ENCODE results near the gene CHMP1A.
"Not testable (repeated sequence)": the region's sequence is repeated elsewhere in the genome, so short reads cannot be mapped to it uniquely, and the experiment has no call there.

Gene CHMP1A

DNA sequence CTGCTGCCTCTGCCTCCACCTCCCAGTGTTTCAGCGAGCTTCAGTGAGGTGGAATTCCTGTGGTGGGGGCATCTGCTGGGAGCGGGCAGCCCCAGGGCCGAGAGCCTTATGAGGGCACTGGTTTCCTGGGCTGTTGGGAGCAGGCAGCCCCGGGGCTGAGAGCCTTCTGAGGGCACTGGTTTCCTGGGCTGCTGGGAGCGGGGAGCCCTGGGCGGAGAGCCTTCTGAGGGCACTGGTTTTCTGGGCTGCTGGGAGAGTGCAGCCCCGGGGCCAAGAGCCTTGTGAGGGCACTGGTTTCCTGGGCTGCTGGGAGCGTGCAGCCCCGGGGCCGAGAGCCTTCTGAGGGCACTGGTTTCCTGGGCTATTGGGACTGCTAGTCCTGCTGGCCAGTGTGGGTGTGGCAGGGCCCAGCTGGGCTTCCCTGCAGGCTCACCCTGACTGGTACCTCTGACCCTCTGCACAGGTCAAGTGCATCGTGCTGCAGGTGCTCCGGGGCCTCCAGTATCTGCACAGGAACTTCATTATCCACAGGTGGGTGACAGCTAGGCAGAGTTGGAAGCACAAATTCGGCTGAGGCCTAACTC is 34.6 kb upstream of the CHMP1A start:
- DNase-seq, result no peak

DNA sequence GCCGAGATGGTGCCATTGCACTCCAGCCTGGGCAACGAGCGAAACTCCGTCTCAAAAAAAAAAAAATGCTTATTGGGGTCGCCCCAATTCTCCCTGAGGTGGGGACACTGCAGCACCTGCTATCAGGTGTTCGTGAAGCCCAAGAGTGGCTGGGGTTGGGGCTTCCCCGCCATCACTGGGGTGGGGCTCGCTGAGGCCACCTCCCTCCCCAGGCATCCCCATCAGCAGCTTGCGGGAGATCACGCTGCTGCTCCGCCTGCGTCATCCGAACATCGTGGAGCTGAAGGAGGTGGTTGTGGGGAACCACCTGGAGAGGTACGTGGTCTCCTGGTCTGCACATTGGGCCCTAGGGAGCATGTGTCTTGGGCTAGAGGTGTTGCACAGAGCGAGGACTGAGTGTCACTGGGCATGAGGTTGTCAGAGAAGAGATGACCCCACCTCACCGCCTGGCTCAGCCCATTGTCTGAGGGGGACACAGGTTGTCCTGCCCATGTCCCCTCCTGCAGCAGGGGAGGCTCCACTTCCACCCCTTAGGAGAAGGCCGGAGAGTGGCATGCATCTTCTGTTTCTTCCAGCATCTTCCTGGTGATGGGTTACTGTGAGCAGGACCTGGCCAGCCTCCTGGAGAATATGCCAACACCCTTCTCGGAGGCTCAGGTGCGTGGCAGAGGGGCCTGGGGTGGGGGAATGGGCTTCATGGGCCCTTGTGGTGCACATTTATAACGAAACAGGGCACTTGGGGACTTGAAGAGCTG is 33.9 kb upstream of the CHMP1A start:
- DNase-seq, result no peak

GRCh38 chr16:89690392-89690901 is 32.9 kb upstream of the CHMP1A start:
- no peak for DNase-seq

DNA sequence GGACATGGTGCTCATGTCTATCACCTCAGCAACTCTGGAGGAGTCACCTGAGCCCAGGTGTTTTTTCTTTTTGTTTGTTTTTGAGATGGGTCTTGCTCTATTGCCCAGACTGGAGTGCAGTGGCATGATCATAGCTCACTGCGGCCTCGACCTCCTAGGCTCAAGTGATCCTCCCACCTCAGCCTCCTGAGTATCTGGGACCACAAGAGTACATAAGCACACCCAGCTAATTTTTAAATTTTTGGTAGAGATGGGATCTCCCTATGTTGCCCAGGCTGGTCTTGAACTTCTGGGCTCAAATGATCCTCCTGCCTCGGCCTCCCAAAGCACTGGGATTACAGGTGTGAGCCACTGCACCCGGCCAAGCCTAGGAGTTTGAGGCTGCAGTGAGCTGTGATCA is 32.1 kb upstream of the CHMP1A start:
- not testable (repeated sequence) for DNase-seq

GRCh38 chr16:89689142-89689541 is 31.6 kb upstream of the CHMP1A start:
- no peak for DNase-seq

GRCh38 chr16:89688395-89688794 is 30.9 kb upstream of the CHMP1A start:
- no peak for DNase-seq

GRCh38 chr16:89687092-89687940 is 29.8 kb upstream of the CHMP1A start:
- DNase-seq, result peak; percentile 27

GRCh38 chr16:89686520-89687091 is 29.1 kb upstream of the CHMP1A start, which contains the start of gene CDK10:
TSS of gene CDK10 (plus strand) at chr16:89686689. CDS start at chr16:89686711, 22 bp downstream.
- peak; percentile 89 for DNase-seq

DNA sequence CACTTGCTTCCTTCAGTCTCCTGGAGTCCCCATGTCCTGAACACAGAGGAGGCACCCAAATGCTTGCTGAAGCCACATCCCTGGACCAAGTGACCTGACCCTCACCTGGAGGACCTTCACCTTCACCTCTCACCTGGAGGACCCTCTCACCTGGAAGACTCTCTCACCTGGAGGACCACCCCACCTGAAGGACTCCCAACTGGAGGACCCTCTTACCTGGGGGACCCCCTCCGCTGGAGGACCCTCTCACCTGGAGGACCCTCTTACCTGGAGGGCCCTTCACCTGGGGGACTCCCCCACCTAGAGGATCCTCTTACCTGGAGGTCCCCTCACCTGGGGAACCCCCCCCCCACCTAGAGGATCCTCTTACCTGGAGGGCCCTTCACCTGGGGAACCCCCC is 28.4 kb upstream of the CHMP1A start:
- DNase-seq, result no peak

DNA sequence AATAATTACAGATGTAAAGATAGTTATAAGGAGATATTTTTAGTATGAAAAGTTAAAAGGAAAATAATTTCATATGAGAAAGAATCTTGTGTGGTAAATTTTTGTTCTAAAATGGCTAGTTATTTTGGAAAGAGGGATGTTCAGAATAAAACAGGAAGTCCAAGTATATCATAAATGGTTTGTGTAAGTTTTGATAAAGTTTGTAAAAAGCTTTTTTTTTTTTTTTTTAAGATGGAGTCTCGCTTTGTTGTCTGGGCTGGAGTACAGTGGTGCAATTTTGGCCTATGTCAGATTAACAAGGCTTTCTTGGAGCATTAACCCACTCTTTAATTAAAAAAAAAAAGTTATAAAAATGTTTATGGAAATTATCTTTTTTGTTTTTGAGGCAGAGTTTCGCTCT is 20.8 kb upstream of the CHMP1A start:
- no peak for DNase-seq

DNA sequence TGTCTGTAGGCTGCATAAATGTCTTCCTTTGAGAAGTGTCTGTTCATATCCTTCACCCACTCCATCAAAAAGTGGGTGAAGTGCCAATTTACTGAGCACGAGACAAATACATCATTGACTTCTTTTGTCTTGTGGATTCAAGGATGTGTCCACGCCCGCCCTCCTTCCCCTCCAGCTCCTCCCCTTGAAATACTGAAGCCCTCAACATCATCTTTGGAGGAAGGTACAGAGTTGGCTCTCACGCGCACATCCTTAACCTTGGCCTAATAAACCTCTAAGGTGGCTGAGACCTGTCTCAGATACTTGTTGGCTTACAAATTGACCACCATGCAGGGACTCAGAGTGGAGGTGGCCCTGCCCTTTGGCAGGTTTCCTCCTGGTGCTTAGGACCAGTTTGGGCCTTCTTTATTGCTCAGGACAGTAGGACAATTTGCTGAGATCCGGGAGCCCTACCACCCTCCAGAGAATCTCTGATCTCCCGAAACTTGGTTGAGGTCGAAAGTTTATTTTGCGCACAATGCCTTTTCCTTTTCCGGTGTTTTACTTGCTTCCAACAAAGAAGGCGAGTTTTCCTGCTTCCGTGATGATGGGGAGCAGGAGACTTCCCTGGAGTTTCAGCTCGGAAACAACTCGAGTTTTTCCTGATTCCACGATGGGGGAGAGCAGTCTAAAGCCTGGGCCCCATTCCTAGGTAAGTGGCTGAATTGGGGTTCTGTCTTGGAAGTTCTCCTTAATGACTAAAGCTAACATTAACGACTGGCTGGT is 14.9 kb upstream of the CHMP1A start:
- no peak for DNase-seq

GRCh38 chr16:89671565-89671964 is 14.1 kb upstream of the CHMP1A start:
- not testable (repeated sequence) for DNase-seq

DNA sequence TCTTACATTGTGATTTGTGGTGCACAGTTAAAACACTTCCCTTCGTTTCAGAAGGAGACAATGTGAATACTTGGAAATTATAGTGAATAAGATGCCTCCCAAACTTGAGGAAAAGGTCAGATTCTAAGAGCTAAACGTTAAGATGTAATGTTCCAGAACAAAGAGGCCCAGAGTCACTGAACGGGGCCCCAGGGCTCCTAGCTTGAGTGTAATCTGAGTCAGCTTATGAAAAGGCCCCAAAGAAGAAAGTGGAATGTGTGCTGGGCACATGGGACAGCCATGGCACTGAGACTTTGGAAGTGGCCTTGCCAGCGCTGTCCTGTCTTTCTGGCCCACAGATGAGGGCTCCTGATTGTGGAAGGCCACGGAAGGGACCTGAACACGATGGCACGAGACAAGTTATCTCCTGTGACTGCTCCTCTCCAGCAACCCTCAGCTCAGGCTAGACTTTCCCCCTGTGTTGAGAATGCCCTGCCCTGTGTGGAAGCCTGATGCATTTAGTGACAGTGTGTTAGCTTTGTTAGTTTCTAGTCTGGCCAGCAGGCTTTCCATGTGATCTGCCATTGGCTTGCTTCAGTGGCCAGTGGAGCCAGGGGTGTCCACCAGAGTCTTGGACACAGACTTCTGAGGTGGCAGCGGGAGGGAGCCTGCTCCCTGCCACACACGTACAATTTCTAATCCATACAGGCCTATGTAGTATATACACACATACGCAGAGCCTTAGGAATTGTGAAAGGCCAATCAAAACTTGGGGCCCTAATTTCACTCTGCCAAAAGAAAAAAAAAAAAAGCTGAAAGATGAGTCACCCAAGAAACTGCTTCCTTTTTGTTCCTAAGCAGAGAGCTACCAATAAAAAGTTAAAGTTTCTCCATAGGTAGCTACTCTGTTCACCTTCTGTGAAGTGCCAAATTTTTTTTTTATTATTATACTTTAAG is 13.3 kb upstream of the CHMP1A start:
- no peak for DNase-seq

DNA sequence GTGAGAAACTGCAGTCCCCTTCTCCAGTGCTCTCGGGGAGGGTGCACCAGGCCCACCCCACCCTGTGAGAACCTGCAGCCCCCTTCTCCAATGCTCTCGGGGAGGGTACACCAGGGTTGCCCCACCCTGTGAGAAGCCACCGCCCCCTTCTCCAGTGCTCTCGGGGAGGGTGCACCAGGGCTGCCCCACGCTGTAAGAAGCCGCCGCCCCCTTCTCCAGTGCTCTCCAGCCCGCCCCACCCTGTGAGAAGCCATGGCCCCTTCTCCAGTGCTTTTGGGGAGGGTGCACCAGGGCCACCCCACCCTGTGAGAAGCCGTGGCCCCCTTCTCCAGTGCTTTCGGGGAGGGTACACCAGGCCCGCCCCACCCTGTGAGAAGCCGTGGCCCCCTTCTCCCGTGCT is 12.2 kb upstream of the CHMP1A start:
- no peak for DNase-seq

DNA sequence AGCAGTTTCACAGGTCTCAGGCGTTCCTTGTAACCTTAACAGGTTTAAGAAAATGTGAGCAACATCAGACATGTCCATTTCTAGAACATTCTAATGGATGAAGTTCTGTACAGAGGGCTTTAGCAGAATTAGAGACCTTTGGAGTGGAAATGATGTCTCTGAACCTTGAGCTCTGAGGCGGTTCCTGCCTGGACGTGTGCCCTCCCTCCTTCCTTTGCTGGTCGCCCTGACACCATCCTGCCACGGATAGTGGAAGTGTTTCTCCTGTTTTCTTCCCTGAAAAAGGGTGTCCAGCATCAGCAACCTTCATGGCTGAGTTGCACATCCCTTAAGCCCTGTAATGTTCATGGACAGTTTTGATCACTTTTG is 11.3 kb upstream of the CHMP1A start:
- no peak for DNase-seq

GRCh38 chr16:89667633-89668032 is 10.1 kb upstream of the CHMP1A start:
- DNase-seq, result no peak

GRCh38 chr16:89667000-89667399 is 9.5 kb upstream of the CHMP1A start:
- DNase-seq, result not testable (repeated sequence)

DNA sequence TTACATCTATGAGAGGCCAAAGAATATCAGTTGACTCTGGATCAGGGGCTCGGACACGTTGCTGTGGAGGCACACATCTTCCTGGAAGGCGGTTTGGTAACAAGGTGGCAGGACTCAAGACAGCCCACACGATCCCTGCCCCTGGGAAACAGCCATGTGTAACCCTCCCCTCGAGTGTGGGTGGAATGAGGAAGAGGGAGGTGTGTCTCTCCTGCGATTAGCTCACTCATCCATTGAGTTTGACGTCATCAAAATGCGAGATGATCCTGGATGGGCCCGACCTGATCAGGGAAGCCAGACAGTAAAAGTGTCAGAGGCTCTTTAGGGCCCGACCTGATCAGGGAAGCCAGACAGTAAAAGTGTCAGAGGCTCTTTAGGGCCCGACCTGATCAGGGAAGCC is 6.7 kb upstream of the CHMP1A start:
- DNase-seq, result not testable (repeated sequence)

DNA sequence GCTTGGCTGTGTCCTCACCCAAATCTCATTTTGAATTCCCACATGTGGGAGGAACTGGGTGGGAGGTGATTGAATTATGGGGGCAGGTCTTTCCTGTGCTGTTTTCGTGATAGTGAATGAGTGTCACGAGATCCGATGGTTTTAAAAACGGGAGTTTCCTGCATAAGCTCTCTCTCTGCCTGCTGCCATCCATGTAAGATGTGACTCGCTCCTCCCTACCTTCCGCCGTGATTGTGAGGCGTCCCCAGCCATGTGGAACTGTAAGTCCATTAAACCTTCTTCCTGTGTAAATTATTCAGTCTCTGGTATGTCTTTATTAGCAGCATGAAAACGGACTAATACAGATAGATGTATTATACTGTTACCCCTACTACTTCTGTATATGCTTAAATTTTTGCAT is 3.7 kb upstream of the CHMP1A start:
- no peak for DNase-seq

DNA sequence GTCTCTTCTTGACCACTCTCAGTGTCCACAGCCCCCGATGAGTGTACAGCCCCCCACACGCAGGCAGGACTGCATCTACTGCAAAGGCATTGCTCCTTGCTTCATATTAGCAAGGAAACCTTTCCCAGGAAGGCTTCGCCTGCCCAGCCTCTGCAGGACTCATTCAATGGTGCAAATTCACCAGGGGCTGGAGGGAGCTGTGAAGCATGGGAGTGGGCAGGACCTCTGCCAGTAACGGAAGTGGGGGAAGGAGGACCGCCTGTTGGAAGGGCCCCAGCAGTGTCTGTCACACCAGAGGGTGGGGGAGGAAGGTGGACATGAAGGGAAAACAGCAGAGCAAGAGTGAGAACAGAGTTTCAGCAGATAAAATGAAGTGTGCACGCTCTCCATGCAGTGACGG is 2.6 kb upstream of the CHMP1A start:
- DNase-seq, result no peak

GRCh38 chr16:89658221-89658879 is 842 bp upstream of the CHMP1A start:
- no peak for DNase-seq

All from stimulated activated CD4-positive, alpha-beta T cell treated with anti-CD3 and anti-CD28 coated beads, Interleukin-4, amount 100 ng/mL, for 24 hours (primary cell).